Activated CD8-positive, alpha-beta memory T cell treated with anti-CD3 and anti-CD28 coated beads, Interleukin-2, amount 10 ng/mL, durations not matched to agents 7 days and 5 days (primary cell): Measurements from ENCODE around the gene RNF208. TPM values are rescaled to one million over a fixed set of nuclear protein-coding genes. Genes with fewer than 3 reads are reported as not detected.

Experiments used
- ATAC-seq: fragments of 150-1000 bp; cut with Tn5 transposase; one replicate; pipeline ENCODE4 v1.10.0; 2021; ENCODE audit warnings: moderate library complexity
- CTCF ChIA-PET: fragments of 350-600 bp; sonication (Branson Sonifier 250); formaldehyde crosslinking; loops from one replicate; lab custom pipeline; 2021; ENCODE audit warnings: antibody characterized with exemption; lab: Charles Lee
- DNase-seq: peaks from one replicate; pipeline ENCODE4 v3.0.0-alpha.2; 2020
- H3K27ac Mint-ChIP-seq: one replicate; pipeline ENCODE4 v1.8.0; 2021; ENCODE audit warnings: mild to moderate bottlenecking, mixed read lengths
- H3K27me3 Mint-ChIP-seq: one replicate; pipeline ENCODE4 v1.8.0; 2021; ENCODE audit warnings: mixed read lengths
- H3K36me3 Mint-ChIP-seq: one replicate; pipeline ENCODE4 v1.8.0; 2021; ENCODE audit warnings: mild to moderate bottlenecking, mixed read lengths
- H3K4me1 Mint-ChIP-seq: one replicate; pipeline ENCODE4 v1.8.0; 2021; ENCODE audit warnings: mixed read lengths
- H3K4me3 Mint-ChIP-seq: one replicate; pipeline ENCODE4 v1.8.0; 2021; ENCODE audit warnings: mild to moderate bottlenecking, moderate library complexity, mixed read lengths
- H3K9me3 Mint-ChIP-seq: one replicate; pipeline ENCODE4 v1.8.0; 2022; ENCODE audit warnings: low read depth, mixed read lengths
- total RNA-seq, 2 experiments: library from RNA; stranded (reverse); gene quantifications; one replicate each; pipeline ENCODE4 v1.2.3, GENCODE V29; 2021

RNF208 gene, protein sequence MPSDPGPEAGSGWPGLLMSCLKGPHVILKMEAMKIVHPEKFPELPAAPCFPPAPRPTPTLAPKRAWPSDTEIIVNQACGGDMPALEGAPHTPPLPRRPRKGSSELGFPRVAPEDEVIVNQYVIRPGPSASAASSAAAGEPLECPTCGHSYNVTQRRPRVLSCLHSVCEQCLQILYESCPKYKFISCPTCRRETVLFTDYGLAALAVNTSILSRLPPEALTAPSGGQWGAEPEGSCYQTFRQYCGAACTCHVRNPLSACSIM
- total RNA-seq = 1 to 10 TPM; 2.9 to 3.0 TPM

DNA sequence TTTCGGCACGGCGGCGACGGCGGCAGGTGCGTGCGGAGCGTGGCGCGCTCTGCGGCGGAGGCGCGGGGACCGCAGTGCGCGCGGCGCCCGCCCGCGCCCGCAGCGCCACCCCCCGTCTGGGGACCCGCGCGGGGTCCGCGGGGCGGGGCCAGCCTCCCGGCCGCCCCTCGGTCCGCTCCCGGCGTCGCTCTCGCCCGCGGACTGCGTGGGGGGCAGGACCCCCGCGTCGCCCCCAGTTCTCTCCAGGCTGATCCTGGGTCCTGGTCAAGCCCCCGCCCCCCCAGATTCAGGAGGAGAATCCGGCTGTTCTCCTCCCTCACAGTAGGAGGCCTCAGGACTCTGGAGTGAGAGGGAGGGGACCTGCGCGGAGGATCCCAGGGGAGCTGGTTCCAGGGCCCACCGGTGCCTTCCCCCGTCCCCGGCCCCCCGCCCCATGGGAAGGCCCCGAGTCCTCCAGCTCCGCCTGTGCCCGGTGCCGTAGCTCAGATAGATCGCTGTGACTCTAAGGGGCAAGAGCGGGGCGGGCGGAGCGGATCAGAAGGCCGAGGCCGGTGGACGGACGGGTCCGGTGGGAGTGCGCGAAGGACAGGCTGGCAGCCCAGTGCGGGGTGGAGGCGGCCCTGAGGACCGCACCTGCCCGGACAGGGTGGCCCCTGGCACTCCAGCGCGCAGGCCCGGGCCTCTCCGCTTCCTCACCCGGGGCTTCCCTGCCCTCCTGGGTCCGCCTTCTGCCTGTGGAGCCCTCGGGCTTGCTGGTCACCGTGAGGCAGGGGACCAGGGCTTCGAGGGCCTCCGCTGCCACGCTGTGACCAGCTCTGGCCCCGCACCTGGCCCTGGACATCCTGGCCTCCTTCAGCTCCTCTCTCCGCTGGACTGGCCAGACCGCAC lies at the start of gene RNF208:
Gene RNF208 (minus strand): TSS at position 51 of the 888 bp plus-strand sequence. CDS start 1,028 bp downstream, outside the sequence.
- no peaks in the 10 kb centered on the region for H3K27me3 Mint-ChIP-seq
- no peak for DNase-seq
- H3K36me3 Mint-ChIP-seq = no peaks in the 10 kb centered on the region
- no peak for ATAC-seq
- no peaks in the 10 kb centered on the region for H3K9me3 Mint-ChIP-seq
- CTCF ChIA-PET = interaction anchor here (0.6 to 6.8 kb wide), 18 partner anchors 8 to 159 kb away, joined by 3 to 110 read pairs (median 4); partner anchors contain the start of genes ANAPC2, SSNA1, TPRN and TUBB4B
- H3K4me3 Mint-ChIP-seq = peak within 1 kb of the TSS; percentile 72
- peaks cover 16% of the 10 kb centered on the region for H3K4me1 Mint-ChIP-seq
- peak within 1 kb of the TSS; percentile 72 for H3K27ac Mint-ChIP-seq

DNA sequence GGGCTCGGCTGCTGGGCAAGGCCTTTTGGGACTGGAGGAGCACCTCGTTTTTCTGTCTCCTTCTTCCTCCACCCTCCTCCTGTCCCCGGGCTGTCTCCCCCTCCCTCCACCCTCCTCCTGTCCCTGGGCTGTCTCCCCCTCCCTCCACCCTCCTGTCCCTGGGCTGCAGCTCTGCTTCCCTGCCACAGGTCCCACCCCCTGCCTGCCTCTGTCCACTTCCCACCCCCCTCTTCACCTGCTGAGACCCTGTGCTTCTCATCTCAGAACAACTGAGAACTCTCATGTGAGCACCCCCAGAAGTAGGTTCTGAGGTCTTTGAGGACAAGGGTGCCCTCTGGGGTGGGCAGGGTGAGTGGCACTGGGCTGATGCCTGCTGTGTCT lies 49.6 kb upstream of the RNF208 start:
- Mint-ChIP-seq H3K27ac (peak overlapping the region; percentile 37), H3K4me1 (peaks cover 22% of the 10 kb centered on the region), H3K4me3 (no peak overlapping the region), H3K9me3 (no peaks in the 10 kb centered on the region), H3K27me3 (no peaks in the 10 kb centered on the region), H3K36me3 (peaks cover 15% of the 10 kb centered on the region)
- no peak for DNase-seq
- CTCF ChIA-PET = interaction anchor here (1.4 kb wide), 1 partner anchor 31 kb away, joined by 3 read pairs; no protein-coding TSS in a partner anchor
- ATAC-seq = no peak

DNA sequence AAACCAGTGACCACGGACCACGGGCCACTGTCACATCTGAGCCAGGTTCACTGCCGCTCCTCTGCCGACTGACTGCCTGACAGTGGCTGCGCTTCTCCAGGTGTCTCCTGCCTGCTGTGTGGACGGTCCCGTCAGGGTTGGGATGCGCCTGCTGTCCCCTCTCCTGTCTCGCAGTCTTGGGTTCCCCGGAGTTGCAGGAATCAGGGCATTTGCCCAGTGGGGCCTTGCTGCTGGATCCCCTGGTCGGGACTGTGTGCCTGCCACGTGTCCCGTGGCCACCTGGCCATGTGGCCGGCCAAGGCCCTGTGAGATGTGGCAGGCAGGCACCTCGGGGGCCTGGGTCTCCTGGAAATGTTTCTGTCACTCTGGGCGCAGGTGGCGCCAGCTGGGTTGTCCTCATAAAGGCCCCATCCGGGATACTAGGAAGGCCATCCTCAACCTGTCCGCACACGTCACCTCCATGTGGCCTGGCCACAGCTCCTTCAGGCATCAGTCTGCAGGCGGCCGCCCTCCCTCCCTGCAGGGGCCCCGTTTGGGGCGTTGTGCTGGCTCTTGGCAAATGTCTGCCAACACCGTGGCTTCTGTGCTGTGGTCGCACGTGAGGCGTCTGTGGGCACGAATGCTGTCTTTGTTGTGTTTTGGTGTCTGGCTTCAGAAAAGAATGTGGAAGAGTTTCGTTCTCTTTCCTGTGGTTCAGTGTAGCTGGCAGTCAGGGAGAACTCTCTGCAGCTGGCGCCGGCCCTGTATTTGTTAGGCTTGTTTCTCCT lies 49.1 kb upstream of the RNF208 start:
- CTCF ChIA-PET = interaction anchor here (1.4 kb wide), 1 partner anchor 31 kb away, joined by 3 read pairs; no protein-coding TSS in a partner anchor
- no peaks in the 10 kb centered on the region for H3K9me3 Mint-ChIP-seq
- no peak for DNase-seq
- no peak overlapping the region for H3K4me3 Mint-ChIP-seq
- peaks cover 22% of the 10 kb centered on the region for H3K4me1 Mint-ChIP-seq
- H3K27me3 Mint-ChIP-seq = no peaks in the 10 kb centered on the region
- H3K27ac Mint-ChIP-seq = peak overlapping the region; percentile 37
- peak; percentile 31 for ATAC-seq
- H3K36me3 Mint-ChIP-seq = peaks cover 16% of the 10 kb centered on the region

DNA sequence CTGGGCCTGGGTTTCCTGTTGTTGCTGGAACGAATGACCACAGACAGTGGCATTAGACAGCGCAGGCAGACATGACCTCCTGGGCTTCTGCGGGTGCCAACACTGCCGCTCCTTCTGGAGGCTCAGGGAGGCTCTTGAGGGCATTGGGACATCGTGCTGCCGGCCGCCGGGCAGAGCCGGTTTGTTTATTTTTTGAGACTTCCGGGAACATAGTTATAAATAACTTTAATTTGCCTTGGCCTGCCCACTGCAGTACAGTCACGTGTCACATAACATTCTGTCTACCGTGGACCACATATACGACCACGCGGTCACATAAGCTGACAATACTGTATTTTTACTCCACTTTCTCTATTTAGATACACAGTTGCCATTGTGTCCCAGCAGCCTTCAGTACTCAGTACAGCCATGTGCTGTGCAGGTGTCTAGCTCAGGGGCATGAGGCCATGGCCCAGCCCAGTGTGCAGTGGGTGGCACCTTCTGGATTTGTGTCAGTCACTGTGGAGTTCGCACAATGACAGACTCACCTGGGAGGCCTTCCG lies 47.3 kb upstream of the RNF208 start:
- Mint-ChIP-seq H3K4me1 (peaks cover 22% of the 10 kb centered on the region), H3K36me3 (peaks cover 20% of the 10 kb centered on the region), H3K27ac (no peak overlapping the region), H3K4me3 (no peak overlapping the region), H3K9me3 (no peaks in the 10 kb centered on the region), H3K27me3 (no peaks in the 10 kb centered on the region)
- CTCF ChIA-PET = interaction anchor here (1.0 kb wide), 1 partner anchor 164 kb away, joined by 3 read pairs; no protein-coding TSS in a partner anchor
- DNase-seq (no peak), ATAC-seq (no peak)

DNA sequence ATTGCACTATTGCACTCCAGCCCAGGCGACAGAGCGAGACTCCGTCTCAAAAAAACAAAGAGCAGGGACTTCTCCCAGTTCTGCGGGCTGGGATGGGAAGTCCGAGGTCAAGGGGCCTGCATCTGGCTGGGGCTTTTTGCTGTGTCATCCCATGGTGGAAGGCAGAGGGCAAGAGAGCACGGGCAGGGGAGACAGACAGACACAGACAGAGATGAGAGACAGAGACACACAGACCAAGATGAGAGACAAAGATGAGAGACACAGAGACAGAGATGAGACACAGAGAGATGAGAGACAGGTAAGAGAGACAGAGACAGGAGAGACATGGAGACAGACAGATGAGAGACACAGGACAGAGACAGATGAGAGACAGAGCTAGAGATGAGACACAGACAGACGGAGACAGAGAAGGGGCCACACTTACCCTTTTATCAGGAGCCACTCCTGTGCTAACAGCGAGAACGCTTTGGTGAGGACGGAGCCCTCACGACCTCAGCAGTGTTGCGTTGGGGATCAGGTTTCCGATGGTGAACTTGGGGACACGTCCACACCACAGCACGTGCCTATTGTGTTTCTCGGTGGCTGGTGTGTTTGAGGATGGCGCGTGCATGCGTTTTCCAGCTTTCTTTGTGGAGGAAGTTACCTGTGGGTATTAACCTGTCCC lies 46.6 kb upstream of the RNF208 start:
- CTCF ChIA-PET = interaction anchor here (1.0 kb wide), 1 partner anchor 163 kb away, joined by 3 read pairs; no protein-coding TSS in a partner anchor
- Mint-ChIP-seq H3K27ac (peak overlapping the region; percentile 0), H3K4me1 (peaks cover 22% of the 10 kb centered on the region), H3K27me3 (no peaks in the 10 kb centered on the region), H3K36me3 (peaks cover 21% of the 10 kb centered on the region), H3K4me3 (no peak overlapping the region), H3K9me3 (no peaks in the 10 kb centered on the region)
- ATAC-seq (no peak), DNase-seq (no peak)

DNA sequence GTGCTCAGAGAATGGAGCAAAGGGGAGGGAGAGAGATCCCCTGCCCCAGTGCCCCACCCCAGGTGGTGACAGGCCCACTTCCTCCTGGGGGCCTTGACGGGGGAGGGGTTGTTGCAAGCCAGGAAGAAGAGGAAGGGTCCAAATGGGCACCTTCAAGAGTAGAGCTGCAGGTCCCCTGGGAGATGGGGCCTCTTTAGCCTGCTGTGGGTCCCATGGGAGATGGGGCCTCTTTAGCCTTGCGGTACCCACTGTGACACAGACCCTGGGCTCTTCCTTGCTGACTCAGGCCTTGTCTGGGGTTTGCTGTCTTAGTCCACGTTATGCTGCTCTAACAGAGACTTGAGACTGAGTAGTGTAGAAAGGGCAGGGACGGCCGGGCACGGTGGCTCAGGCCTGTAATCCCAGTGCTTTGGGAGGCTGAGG lies 45.9 kb upstream of the RNF208 start:
- no peaks in the 10 kb centered on the region for H3K27me3 Mint-ChIP-seq
- H3K4me1 Mint-ChIP-seq = peaks cover 22% of the 10 kb centered on the region
- CTCF ChIA-PET = interaction anchor here (1.0 kb wide), 1 partner anchor 10 kb away, joined by 3 read pairs; the partner anchor contains the start of gene TOR4A
- DNase-seq (no peak), ATAC-seq (no peak)
- no peak overlapping the region for H3K4me3 Mint-ChIP-seq
- no peak overlapping the region for H3K27ac Mint-ChIP-seq
- H3K36me3 Mint-ChIP-seq = peaks cover 21% of the 10 kb centered on the region
- H3K9me3 Mint-ChIP-seq = no peaks in the 10 kb centered on the region

DNA sequence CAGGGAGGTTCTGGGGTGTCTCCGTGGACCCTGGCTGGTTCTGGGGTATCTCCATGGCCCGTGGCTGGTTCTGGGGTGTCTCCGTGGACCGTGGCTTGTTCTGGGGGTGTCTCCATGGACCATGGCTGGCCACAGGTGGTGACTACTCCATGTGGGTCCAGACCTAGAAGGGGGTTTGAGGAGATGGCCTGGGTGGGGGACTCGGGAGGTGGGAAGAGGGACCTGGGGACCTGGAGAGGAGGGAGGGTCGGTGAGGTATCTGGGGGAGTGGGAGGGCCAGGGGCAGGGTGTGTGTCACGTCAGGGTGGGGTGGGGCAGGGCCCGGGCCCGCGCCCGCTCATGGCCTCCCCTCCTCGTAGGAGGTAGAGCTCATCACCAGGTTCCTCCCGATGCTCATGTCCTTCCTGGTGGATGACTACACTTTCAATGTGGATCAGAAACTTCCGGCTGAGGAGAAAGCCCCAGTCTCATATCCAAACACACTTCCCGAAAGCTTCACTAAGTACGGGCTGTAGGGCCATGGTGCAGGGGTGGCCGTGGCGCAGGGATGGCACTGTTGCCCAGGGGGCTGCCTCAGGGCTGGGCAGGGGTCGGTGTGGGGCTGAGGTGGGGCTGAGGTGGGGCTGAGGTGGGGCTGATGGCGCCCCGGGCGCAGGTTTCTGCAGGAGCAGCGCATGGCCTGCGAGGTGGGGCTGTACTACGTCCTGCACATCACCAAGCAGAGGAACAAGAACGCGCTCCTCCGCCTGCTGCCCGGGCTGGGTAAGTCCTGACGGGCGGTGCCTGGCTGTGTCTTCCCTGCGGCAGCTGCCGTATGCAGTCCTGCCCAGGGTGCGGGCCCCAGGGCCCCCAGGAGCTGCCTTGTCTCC lies 44.8 kb upstream of the RNF208 start:
- DNase-seq = no peak
- Mint-ChIP-seq H3K27ac (no peak overlapping the region), H3K27me3 (no peaks in the 10 kb centered on the region), H3K36me3 (peaks cover 21% of the 10 kb centered on the region), H3K9me3 (no peaks in the 10 kb centered on the region), H3K4me1 (peaks cover 22% of the 10 kb centered on the region), H3K4me3 (no peak overlapping the region)
- no peak for ATAC-seq
- CTCF ChIA-PET = interaction anchor here (1.0 kb wide), 1 partner anchor 11 kb away, joined by 3 read pairs; the partner anchor contains the start of gene TOR4A

DNA sequence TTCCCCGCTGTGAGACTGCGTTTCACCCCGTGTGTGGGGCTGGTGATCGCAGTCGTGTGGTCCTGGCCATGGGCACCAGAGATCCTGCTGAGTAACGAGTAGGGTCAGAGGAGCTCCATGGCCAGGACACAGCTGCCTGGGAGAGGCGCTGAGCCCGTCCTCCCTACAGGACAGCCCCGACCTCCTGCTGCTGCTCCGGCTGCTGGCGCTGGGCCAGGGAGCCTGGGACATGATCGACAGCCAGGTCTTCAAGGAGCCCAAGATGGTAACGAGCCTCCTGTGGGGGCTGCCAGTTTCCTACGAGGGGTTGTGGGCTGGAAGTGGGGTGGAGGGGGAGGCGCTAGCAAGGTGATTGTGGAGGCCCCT lies 44.1 kb upstream of the RNF208 start:
- no peak overlapping the region for H3K27ac Mint-ChIP-seq
- DNase-seq (no peak), ATAC-seq (no peak)
- H3K27me3 Mint-ChIP-seq = no peaks in the 10 kb centered on the region
- no peaks in the 10 kb centered on the region for H3K9me3 Mint-ChIP-seq
- H3K4me1 Mint-ChIP-seq = peaks cover 18% of the 10 kb centered on the region
- H3K36me3 Mint-ChIP-seq = peaks cover 22% of the 10 kb centered on the region
- CTCF ChIA-PET = no interaction called here
- H3K4me3 Mint-ChIP-seq = no peak overlapping the region

DNA sequence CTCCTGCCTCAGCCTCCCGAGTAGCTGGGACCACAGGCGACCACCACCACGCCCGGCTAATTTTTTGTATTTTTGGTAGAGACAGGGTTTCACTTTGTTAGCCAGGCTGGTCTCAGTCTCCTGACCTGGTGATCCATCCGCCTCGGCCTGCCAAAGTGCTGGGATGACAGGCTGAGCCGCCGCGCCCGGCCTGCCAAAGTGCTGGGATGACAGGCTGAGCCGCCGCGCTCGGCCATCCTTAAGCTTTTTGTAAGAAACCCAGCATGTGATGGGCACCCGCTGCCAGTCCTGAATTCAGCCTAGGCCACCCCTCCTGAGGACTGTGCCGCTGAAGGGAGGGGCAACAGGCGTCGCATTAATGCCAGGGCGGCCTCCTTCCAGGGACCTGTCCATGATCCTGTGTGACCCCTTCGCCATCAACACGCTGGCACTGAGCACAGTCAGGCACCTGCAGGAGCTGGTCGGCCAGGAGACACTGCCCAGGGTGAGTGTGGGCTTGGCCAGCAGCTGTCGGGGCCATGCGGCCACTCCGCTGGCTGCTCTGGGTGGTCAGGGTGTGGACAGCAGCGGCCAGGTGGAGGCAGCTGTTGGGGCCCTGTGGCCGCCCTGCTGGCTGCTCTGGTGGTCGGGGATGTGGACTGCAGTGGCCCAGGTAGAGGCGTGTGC lies 43.6 kb upstream of the RNF208 start:
- peaks cover 15% of the 10 kb centered on the region for H3K4me1 Mint-ChIP-seq
- CTCF ChIA-PET = no interaction called here
- no peaks in the 10 kb centered on the region for H3K9me3 Mint-ChIP-seq
- no peaks in the 10 kb centered on the region for H3K27me3 Mint-ChIP-seq
- H3K27ac Mint-ChIP-seq = no peak overlapping the region
- no peak overlapping the region for H3K4me3 Mint-ChIP-seq
- peaks cover 22% of the 10 kb centered on the region for H3K36me3 Mint-ChIP-seq
- ATAC-seq = no peak
- no peak for DNase-seq

DNA sequence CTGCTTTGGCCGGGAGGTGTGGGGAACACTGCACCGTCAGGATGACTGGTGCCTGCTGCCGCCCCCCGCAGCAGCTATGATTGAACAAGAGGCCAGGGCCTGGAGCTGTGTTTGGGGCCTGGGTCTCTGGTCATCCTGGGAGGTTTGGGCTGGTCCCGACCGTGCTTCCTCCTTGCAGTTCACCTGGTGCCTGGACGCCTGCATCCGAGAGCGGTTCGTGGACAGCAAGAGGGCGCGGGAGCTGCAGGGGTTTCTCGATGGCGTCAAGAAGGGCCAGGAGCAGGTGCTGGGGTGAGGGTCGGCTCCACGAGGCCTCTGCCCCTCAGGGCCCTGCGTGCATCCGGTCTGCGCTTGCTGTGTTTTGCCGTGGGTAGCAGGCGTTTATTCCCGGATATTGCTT lies 42.0 kb upstream of the RNF208 start:
- no peaks in the 10 kb centered on the region for H3K9me3 Mint-ChIP-seq
- CTCF ChIA-PET = interaction anchor here (1.0 to 1.6 kb wide), 3 partner anchors 9 to 27 kb away, joined by 3 to 4 read pairs (median 3); partner anchors contain the start of genes NELFB and TOR4A
- peaks cover 9% of the 10 kb centered on the region for H3K4me1 Mint-ChIP-seq
- H3K36me3 Mint-ChIP-seq = peaks cover 23% of the 10 kb centered on the region
- H3K27ac Mint-ChIP-seq = no peak overlapping the region
- DNase-seq (no peak), ATAC-seq (no peak)
- no peaks in the 10 kb centered on the region for H3K27me3 Mint-ChIP-seq
- no peak overlapping the region for H3K4me3 Mint-ChIP-seq

DNA sequence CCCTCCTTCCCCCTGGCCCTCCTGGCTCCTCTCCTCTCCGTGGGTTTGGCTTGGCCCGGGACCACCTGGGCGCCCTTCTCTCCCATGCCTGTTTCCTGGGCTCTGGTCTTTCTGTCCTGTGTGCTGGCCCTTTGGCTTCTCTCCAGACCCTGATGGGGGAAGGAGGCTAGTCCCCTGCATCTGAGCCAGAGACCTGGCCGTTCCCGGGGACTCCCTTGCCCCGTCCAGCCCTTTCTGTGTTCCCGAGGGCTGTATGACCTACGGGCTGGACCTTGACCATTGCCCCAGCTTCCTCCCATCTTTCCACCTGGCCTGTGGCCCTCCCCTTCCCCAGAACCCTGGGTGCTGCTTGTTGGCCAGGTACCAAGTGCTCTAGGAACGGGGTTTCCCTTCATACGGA lies 41.5 kb upstream of the RNF208 start:
- Mint-ChIP-seq H3K9me3 (no peaks in the 10 kb centered on the region), H3K27ac (no peak overlapping the region), H3K36me3 (peaks cover 20% of the 10 kb centered on the region), H3K27me3 (no peaks in the 10 kb centered on the region), H3K4me1 (peaks cover 5% of the 10 kb centered on the region), H3K4me3 (no peak overlapping the region)
- ATAC-seq (no peak), DNase-seq (no peak)
- CTCF ChIA-PET = interaction anchor here (1.2 to 1.6 kb wide), 2 partner anchors 9 to 14 kb away, joined by 3 to 4 read pairs; partner anchors contain the start of genes NELFB and TOR4A
